Parathyroid adenoma (tissue), 2 donors: ENCODE data around the gene ABAT.

ENCODE experiments used
- H2AFZ ChIP-seq: fragments of 300-600 bp; sonication (generic); one replicate; pipeline ENCODE4 v1.7.0; 2017; ENCODE audit warnings: antibody characterized with exemption, mild to moderate bottlenecking
- H3K27ac ChIP-seq: fragments of 300-600 bp; sonication (generic); one replicate; pipeline ENCODE4 v1.7.0; 2017
- H3K27me3 ChIP-seq: fragments of 300-600 bp; sonication (generic); one replicate; pipeline ENCODE4 v1.7.0; 2017; ENCODE audit warnings: low read length; ENCODE audit not compliant: control insufficient read depth, insufficient read depth
- H3K36me3 ChIP-seq: fragments of 300-600 bp; sonication (generic); one replicate; pipeline ENCODE4 v1.7.0; 2017; ENCODE audit warnings: low read length; ENCODE audit not compliant: control insufficient read depth, insufficient read depth
- H3K4me1 ChIP-seq: fragments of 300-600 bp; sonication (generic); one replicate; pipeline ENCODE4 v1.7.0; 2017; ENCODE audit warnings: control low read depth
- H3K4me2 ChIP-seq: fragments of 300-600 bp; sonication (generic); one replicate; pipeline ENCODE4 v1.7.0; 2017; ENCODE audit warnings: low read length
- H3K4me3 ChIP-seq: fragments of 300-600 bp; sonication (generic); one replicate; pipeline ENCODE4 v1.7.0; 2017; ENCODE audit warnings: low read depth, low read length
- H3K79me2 ChIP-seq: fragments of 300-600 bp; sonication (generic); one replicate; pipeline ENCODE4 v1.7.0; 2017; ENCODE audit warnings: control low read depth
- H3K9ac ChIP-seq: fragments of 300-600 bp; sonication (generic); one replicate; pipeline ENCODE4 v1.7.0; 2017; ENCODE audit warnings: mild to moderate bottlenecking
- H3K9me3 ChIP-seq: fragments of 300-600 bp; sonication (generic); one replicate; pipeline ENCODE4 v1.7.0; 2017; ENCODE audit warnings: low read length; ENCODE audit not compliant: control insufficient read depth
- CTCF ChIP-seq: fragments of 300-600 bp; sonication (generic); IDR thresholded peaks from one replicate; pipeline ENCODE4 v1.7.0; 2017; ENCODE audit warnings: antibody characterized with exemption, mild to moderate bottlenecking
- donor health status: primary hyperparathyroidism.

Gene ABAT

DNA sequence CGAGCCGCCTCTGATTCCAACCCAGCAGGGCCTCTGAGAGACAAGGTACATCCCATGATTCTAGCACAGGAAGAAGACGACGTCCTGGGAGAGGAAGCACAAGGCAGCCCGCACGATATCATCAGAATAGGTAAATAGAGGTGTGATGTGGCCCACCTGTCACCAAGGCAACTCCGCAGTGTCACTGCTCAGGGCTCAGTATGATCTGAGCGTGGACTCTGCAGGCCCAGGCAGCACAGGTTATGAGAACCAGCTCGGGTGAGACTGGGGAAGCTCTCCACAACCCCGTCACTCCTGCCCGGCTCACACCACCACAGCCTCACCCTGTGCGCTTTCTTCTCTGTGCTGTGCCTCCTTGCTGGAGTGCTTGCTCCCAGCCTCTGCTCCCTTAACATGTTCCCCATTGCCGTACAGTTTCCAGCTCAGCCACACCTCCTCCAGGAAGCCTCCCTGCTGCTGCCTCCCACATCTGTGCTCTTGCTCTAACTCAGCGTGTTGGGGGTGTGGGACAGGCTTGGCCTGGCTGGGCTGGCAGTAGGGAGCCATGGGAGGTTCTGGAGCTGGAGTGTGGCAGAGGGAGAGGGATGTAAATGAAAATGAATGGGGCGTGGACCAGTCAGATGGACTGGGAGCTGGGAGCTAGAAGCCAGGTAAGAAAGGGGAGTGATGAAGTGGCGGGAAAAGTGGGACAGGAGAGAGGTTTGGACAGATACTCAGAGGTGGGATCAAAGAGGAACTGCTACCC, 45.3 kb upstream of the ABAT start:
- no peak overlapping the region for H3K4me3 ChIP-seq
- H3K27ac ChIP-seq: no peak overlapping the region
- no peak overlapping the region for H2AFZ ChIP-seq
- no peaks in the 10 kb centered on the region for H3K4me1 ChIP-seq
- no peaks in the 10 kb centered on the region for H3K36me3 ChIP-seq
- peaks cover 7% of the 10 kb centered on the region for H3K79me2 ChIP-seq
- TF ChIP-seq CTCF: no peak
- no peak overlapping the region for H3K4me2 ChIP-seq
- H3K9me3 ChIP-seq: no peaks in the 10 kb centered on the region
- H3K27me3 ChIP-seq: no peaks in the 10 kb centered on the region
- H3K9ac ChIP-seq: no peak overlapping the region

GRCh38 chr16:8630255-8630953, 44.0 kb upstream of the ABAT start:
- Histone ChIP-seq H3K4me1 (no peaks in the 10 kb centered on the region), H3K9me3 (no peaks in the 10 kb centered on the region), H3K27me3 (no peaks in the 10 kb centered on the region), H3K27ac (no peak overlapping the region), H3K4me2 (no peak overlapping the region), H3K4me3 (no peak overlapping the region), H2AFZ (no peak overlapping the region), H3K9ac (no peak overlapping the region), H3K79me2 (peaks cover 7% of the 10 kb centered on the region), H3K36me3 (no peaks in the 10 kb centered on the region)
- no peak for TF ChIP-seq CTCF

DNA sequence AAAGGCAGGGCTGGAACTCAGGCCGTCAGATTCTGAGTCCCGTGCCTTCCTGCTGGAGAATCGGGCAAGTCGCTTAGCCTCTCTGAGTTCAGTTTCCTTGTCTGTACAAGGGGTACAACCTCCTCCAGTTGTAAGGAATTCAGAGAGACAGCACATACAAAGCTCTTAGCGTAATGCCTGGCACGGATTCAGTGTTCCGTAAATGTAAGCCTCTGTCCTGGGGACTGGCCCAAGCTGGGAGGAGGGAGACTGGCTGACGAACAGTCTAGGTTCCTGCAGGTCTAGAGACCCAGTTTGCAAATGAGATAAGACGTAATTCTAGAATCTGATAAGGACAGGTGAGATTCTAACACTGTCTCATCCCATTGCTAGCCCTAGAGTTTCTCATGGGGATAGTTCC, 43.0 kb upstream of the ABAT start:
- Histone ChIP-seq H3K27me3 (no peaks in the 10 kb centered on the region), H3K4me2 (no peak overlapping the region), H3K4me3 (no peak overlapping the region), H3K79me2 (peaks cover 7% of the 10 kb centered on the region), H3K4me1 (no peaks in the 10 kb centered on the region), H3K9me3 (no peaks in the 10 kb centered on the region), H3K9ac (no peak overlapping the region), H2AFZ (no peak overlapping the region), H3K27ac (no peak overlapping the region), H3K36me3 (no peaks in the 10 kb centered on the region)
- TF ChIP-seq CTCF: no peak

- H3K4me3 ChIP-seq: no peak overlapping the region
- TF ChIP-seq CTCF: no peak
- H3K9ac ChIP-seq: no peak overlapping the region
- H3K79me2 ChIP-seq: peaks cover 7% of the 10 kb centered on the region
- peak overlapping the region; percentile 7 for H3K27ac ChIP-seq
- no peak overlapping the region for H3K4me2 ChIP-seq
- no peaks in the 10 kb centered on the region for H3K36me3 ChIP-seq
- H3K4me1 ChIP-seq: no peaks in the 10 kb centered on the region
- no peak overlapping the region for H2AFZ ChIP-seq
- H3K27me3 ChIP-seq: no peaks in the 10 kb centered on the region
- H3K9me3 ChIP-seq: no peaks in the 10 kb centered on the region
Observed at GRCh38 chr16:8631818-8632465, 42.5 kb upstream of the ABAT start.
